ENCODE measurements around the gene IRF1.

GRCh38 chr5:132528866-132529634 lies 38.5 kb upstream of the IRF1 start:
- TF ChIP-seq CTCF (IDR thresholded peaks at IDR 0.05): no peak
- no peak for TF ChIP-seq POLR2A (IDR thresholded peaks at IDR 0.05)
- no peak for TF ChIP-seq POLR2AphosphoS5 (IDR thresholded peaks at IDR 0.05)
- no peak for TF ChIP-seq EP300 (IDR thresholded peaks at IDR 0.05; ENCODE audit: low read depth)

All from transverse colon (tissue), 4 donors.